Urinary bladder (tissue), 4 donors: ENCODE results near the gene TRMT61B. TPM values are rescaled to one million over a fixed set of nuclear protein-coding genes. Genes with fewer than 3 reads are reported as not detected.

ENCODE experiments used
- DNase-seq: peaks from one replicate; pipeline ENCODE4 v3.0.0-alpha.2; 2015; ENCODE audit errors: extremely low spot score
- H3K27ac ChIP-seq: one replicate; pipeline ENCODE4 v1.5.1; 2013; ENCODE audit warnings: low read depth, mild to moderate bottlenecking, moderate library complexity
- H3K36me3 ChIP-seq: one replicate; pipeline ENCODE4 v1.6.1; 2013; ENCODE audit warnings: mild to moderate bottlenecking, moderate library complexity; ENCODE audit not compliant: insufficient read depth
- H3K4me1 ChIP-seq: one replicate; pipeline ENCODE4 v1.6.1; 2013; ENCODE audit warnings: mild to moderate bottlenecking, moderate library complexity; ENCODE audit not compliant: insufficient read depth
- H3K4me3 ChIP-seq: one replicate; pipeline ENCODE4 v1.5.1; 2013; ENCODE audit warnings: low read depth, low read length
- WGBS: extraction: QIAGEN DNeasy Blood & Tissue Kit; methylation state at CpG from one replicate; pipeline ENCODE4 v1.1.7; 2013; 5-methylcytosine and 5-hydroxymethylcytosine counted together
- polyA plus RNA-seq: library from polyadenylated mRNA; stranded (reverse); fragments of 200-250 nt; gene quantifications from one replicate; pipeline ENCODE4 v1.2.3, GENCODE V29; 2013
- total RNA-seq: library from RNA; depleted of rRNA; stranded (reverse); fragments of >200 nt; gene quantifications from one replicate; pipeline ENCODE4 v1.2.3, GENCODE V29; 2014
- donor health status: healthy with polysubstance abuse.
- donor health status: healthy.

TRMT61B gene
- total and polyA plus RNA-seq, 2 donors, result 15.0 to 22.6 TPM

DNA sequence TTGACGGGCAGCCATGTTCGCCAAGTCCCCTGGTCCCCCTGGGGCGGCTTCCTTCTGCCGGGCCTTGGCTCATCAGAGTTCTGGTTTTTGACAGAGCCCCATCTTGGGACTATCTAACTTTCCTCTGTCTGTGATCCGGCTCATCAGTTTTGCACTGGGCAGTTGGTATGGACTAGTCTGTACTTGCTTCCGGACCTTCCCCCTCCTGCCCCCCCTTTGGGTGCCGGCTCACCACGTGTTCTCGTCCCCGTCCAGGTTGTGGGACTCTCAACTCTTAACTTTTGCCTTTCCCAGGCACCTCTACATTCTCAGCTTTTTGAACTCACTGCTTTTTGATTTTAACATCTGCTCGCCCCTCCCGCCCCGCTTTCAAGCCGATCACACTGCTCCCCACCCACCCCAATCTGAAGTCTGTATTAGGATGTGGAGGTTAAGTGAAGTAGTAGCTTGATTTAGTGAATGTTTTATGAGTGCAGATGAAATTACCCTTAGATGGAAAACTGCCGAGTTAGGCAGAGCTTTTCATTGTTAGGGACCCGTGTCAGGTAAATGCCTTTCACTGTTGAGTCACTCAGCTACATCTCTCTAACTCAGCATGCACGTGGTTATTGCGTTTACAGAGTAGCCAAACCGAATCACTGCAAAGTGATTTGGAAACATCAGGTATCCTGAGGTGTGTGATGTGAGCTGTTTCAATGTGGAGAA, 25.2 kb upstream of the TRMT61B start:
- peak overlapping the region; percentile 98 for H3K4me3 ChIP-seq
- no peak overlapping the region for H3K27ac ChIP-seq
- no peak for DNase-seq
- no peaks in the 10 kb centered on the region for H3K4me1 ChIP-seq
- H3K36me3 ChIP-seq, result no peaks in the 10 kb centered on the region
- 1% methylated on average over 19 of the region's 19 CpGs for WGBS

DNA sequence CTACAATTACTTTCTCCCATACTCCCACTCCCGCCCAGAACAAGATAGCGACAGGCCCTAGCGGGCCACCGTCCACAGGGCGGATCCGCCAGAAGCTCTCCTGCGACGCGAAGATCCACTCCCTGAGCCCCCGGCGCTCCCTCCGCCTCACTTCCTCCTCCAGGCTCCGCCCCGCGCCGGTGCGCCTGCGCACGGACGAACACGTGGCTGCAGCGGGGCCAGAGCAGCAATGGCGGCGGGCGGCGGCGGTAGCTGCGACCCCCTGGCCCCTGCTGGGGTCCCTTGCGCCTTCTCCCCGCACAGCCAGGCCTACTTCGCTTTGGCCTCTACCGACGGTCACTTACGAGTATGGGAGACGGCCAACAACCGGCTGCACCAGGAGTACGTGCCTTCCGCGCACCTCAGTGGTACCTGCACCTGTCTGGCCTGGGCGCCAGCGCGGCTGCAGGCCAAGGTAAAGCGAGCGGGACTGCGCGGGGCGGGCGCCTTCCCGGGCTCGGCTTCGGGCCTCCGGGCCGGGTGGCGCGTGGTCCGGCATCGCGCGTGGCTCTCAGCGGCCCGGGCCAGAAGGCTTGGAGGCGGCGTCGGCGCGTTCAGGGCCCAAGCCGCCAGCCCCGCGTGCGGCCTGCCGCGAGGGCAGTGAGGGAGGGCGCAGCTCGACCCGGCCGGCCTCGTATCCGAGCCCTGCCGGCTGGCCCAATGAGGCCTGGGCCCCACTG, 24.5 kb upstream of the TRMT61B start, which contains the start of gene WDR43:
TSS of gene WDR43 (plus strand) at position 198 of the 719 bp plus-strand sequence. CDS start at position 230, 32 bp downstream.
- Histone ChIP-seq H3K4me1 (no peaks in the 10 kb centered on the region), H3K27ac (no peak within 1 kb of the TSS), H3K4me3 (peak within 1 kb of the TSS; percentile 98), H3K36me3 (no peaks in the 10 kb centered on the region)
- WGBS, result under 1% methylated on average over 79 of the region's 79 CpGs
- peak; percentile 93 for DNase-seq

DNA sequence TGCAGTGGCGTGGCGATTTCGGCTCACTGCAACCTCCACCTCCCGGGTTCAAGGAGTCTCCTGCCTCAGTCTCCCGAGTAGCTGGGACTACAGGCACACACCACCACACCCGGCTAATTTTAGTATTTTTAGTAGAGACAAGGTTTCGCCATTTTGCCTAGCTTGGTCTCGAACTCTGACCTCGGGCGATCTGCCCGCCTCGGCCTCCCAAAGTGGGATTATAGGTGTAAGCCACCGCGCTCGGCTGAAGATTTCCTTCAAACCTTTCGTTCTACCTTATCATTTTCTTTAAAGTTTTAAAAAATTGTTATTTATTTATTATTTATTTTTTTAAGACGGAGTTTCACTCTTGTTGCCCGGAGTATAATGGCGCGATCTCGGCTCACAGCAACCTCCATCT, 23.4 kb upstream of the TRMT61B start:
- WGBS, result 94% methylated on average over 21 of the region's 21 CpGs
- H3K4me1 ChIP-seq, result no peaks in the 10 kb centered on the region
- no peak overlapping the region for H3K27ac ChIP-seq
- no peak overlapping the region for H3K4me3 ChIP-seq
- DNase-seq, result no peak
- H3K36me3 ChIP-seq, result no peaks in the 10 kb centered on the region

DNA sequence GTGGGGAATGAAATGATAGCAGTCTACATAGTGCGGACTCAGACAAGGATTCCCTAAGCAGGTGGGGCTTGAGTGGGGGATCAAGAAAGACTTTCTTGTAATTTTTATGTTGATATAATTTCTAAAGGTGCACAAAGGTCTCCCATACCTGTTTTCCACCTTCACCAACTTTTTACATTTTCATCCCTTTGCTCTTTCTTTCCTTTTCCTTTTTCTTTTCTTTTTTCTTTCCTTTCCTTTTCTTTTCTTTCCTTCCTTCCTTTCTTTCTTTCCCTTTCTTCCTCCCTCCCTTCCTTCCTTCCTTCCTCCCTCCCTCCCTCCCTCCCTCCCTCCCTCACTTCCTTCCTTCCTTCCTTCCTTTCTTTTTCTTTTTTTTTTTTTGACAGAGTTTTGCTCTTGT, 10.1 kb upstream of the TRMT61B start:
- 79% methylated on average over 1 of the region's 1 CpG for WGBS
- H3K36me3 ChIP-seq, result no peaks in the 10 kb centered on the region
- no peaks in the 10 kb centered on the region for H3K4me1 ChIP-seq
- H3K27ac ChIP-seq, result no peak overlapping the region
- H3K4me3 ChIP-seq, result no peak overlapping the region
- DNase-seq, result no peak

DNA sequence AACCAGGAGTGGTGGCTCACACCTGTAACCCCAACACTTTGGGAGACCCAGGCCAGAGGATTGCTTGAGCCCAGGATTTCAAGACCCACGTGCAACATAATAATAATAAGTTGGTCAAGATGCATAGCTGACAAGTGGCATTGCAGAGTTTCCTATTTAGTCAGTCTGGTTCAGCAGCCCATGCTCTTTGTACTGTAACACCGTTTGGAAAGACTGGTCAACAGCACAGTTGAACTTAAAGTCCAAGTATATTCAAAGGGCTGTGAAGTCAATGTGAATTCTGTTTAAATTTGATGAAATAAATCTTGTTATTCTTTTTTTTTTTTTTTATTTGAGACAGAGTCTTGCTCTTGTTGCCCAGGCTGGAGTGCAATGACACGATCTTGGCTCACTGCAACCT, 1.5 kb upstream of the TRMT61B start:
- no peaks in the 10 kb centered on the region for H3K36me3 ChIP-seq
- no peak for DNase-seq
- H3K27ac ChIP-seq, result no peak overlapping the region
- H3K4me1 ChIP-seq, result peaks cover 2% of the 10 kb centered on the region
- WGBS, result 73% methylated on average over 3 of the region's 3 CpGs
- no peak overlapping the region for H3K4me3 ChIP-seq

DNA sequence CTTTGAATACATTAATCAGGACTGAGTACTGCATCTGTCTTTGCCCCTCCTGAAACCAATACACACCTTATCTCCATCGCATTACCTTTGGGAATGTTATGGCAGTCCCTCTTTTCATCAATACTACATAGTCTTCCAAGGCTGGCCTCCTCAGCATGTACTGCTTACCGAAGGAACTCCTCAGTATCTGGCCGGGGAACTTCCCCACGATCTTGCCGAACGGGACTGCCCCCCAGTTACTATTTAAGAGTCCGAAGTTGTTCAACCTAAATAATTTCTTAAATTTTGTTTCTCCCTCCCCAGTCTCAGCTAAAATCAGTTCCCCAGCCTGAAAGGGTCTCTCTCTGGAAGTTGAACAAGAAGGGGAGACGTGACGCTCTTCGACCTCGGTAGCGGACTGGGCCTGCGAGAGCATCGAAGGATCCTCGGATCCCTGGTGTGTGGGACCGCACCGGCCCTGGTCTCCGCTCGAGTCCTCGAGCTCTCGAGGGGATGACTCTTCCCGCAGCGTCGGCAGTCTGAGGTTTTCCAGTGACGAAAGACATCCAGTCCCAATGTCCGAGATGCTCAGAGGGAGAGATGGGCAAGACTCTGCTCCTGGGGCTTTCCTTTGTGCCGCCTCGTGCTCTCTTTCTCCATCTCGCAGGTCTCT, 489 bp downstream of the TRMT61B start:
- no peaks in the 10 kb centered on the region for H3K36me3 ChIP-seq
- DNase-seq, result no peak
- H3K4me3 ChIP-seq, result peak overlapping the region; percentile 63
- H3K27ac ChIP-seq, result no peak overlapping the region
- under 1% methylated on average over 29 of the region's 29 CpGs for WGBS
- H3K4me1 ChIP-seq, result peaks cover 2% of the 10 kb centered on the region

DNA sequence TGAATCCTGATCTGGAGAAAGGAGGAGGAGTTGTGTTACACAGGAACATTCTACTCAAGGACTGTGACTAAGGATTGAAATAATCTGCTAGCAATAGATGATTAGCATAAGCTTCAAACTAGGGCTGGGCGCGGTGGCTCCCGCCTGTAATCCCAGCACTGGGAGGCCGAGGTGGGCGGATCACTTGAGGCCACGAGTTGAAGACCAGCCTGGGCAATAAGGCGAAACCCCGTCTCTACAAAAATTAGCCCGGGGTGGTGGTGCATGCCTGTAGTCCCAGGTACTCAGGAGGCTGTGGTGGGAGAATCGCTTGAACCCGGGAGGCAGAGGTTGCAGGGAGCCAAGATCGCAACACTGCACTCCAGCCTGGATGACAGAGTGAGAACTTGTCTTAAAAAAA, 1.5 kb downstream of the TRMT61B start:
- no peak overlapping the region for H3K27ac ChIP-seq
- H3K4me1 ChIP-seq, result peaks cover 2% of the 10 kb centered on the region
- no peak for DNase-seq
- H3K36me3 ChIP-seq, result no peaks in the 10 kb centered on the region
- WGBS, result 77% methylated on average over 12 of the region's 12 CpGs
- H3K4me3 ChIP-seq, result peak overlapping the region; percentile 7

DNA sequence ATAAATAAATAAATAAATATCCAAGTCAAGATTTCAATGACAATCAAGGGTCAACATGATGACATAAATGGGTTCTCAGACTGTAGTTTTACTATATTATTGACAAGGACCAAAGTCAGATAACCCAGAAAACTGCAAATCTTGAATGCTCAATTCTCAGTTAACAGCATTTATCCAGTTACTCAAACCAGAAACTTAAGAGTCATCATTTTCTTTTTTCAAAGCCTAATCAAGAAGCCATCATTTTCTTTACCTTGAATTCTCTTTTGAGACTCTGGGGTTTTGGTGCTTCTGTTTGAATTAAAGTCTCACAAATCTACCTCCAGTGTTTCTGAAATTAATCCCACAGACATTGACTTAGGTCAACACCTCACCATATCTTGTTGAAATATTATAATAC, 14.1 kb downstream of the TRMT61B start:
- no peaks in the 10 kb centered on the region for H3K36me3 ChIP-seq
- no peaks in the 10 kb centered on the region for H3K4me1 ChIP-seq
- no peak overlapping the region for H3K27ac ChIP-seq
- DNase-seq, result no peak
- H3K4me3 ChIP-seq, result no peak overlapping the region

DNA sequence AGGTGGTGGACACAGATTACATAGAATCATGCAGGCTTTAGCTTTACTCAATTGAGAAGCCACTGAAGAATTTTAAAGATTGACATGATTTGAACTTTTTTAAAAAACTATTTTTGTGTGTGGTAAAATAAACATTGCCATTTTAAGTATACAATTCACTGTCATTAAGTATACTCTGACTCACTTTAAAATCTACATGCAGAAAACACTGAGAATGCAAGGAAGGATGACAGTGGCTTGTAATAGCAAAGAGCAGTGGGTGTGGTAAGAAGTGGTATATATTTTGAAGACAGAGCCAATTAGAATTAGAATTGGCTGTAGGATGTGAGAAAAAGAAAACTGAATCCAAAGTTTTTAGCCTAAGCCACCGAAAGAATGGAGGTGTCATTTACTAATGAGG, 14.9 kb downstream of the TRMT61B start:
- 94% methylated on average over 1 of the region's 1 CpG for WGBS
- Histone ChIP-seq H3K4me3 (no peak overlapping the region), H3K36me3 (no peaks in the 10 kb centered on the region), H3K4me1 (no peaks in the 10 kb centered on the region), H3K27ac (no peak overlapping the region)
- no peak for DNase-seq

DNA sequence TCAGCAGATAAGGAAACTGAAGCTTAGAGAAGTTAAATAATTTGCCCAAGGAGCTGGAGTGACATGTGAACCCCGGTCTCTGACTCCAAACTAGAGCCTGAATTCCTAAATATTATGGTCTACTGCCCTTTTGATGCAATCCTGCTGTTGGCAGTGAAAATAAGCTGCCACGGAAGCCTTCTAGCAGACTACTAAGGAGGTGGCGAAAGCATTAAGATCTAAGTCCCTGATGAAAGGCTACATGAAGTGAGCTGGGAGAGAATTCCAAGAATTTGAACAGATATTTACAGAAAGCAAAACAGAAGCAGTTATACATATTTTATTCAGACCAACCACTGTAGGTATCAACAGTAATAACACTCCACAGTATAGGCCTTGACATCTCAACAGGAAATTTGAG, 28.1 kb downstream of the TRMT61B start:
- H3K4me1 ChIP-seq, result no peaks in the 10 kb centered on the region
- 51% methylated on average over 3 of the region's 3 CpGs for WGBS
- no peak for DNase-seq

DNA sequence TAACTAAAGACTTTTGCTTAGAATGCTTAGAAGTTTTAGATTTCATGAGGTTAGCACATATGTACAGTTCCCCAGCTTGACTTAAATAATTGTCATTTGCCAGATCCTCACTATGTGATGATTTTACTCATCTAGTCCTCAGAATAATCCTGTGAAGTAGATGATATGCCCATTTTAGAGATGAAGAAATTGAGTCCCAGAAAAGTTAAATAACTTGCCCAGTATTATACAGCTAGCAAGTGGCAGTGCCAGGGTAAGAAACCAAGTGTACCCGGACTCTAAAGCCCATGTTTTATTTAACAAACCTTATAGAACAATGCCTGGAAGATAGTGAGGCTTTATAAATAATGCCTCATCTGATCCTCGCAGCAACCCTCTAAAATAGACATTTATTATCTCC, 31.1 kb downstream of the TRMT61B start:
- Histone ChIP-seq H3K27ac (no peak overlapping the region), H3K4me3 (no peak overlapping the region), H3K36me3 (no peaks in the 10 kb centered on the region), H3K4me1 (no peaks in the 10 kb centered on the region)
- DNase-seq, result no peak
- 90% methylated on average over 2 of the region's 2 CpGs for WGBS

More for the DNA sequence above, 28.1 kb downstream of the TRMT61B start:
- Histone ChIP-seq H3K36me3 (no peaks in the 10 kb centered on the region), H3K4me3 (no peak overlapping the region), H3K27ac (no peak overlapping the region)

DNA sequence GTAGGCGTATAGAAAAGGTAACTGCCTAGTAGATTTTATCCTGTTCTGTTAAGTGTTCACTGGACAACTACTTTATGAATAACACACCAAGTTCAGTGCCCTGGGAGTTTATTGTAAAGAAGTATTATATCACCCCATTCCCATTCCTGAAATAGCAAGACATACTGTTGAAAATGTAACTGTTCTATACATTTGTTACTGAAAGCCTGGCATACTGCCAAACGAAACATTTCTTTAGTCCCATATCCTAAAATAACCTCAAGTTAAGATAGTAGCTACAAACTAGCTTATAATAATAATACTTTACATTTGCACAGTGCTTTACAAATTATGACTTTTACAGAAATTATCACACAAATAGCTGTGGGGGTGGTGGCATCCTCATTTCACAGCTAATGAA, 34.3 kb downstream of the TRMT61B start:
- WGBS, result 38% methylated on average over 2 of the region's 2 CpGs
- Histone ChIP-seq H3K4me1 (no peaks in the 10 kb centered on the region), H3K4me3 (no peak overlapping the region), H3K36me3 (no peaks in the 10 kb centered on the region), H3K27ac (no peak overlapping the region)
- DNase-seq, result no peak

DNA sequence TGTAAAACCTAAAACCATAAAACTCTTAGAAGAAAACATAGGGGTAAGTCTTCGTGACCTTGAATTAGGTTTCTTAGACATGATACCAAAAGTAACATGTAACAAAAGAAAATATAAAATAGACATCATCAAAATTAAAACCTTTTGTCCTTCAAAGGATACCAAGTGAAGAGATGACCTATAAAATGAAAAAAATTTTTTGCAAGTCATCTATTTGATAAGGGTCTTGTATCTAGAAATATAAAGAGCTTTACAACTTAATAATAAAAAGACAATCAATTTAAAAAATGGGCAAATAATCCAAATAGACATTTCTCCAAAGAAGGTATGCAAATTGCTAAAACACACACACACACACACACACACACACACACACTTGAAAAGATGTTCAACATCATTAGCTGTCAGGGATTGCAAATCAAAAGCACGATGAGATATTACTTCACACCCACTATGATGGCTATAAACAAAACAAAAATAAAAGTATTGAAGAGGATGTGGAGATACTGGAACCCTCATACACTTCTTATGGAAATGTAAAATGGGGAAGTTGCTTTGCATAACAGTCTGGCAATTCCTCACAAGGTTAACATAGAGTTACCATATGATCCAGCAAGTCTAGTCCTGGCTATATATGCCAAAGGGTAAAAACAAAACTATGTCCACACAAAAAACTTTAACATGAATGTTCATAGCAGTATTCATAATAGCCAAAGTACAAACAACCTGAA, 36.2 kb downstream of the TRMT61B start:
- WGBS, result 92% methylated on average over 2 of the region's 2 CpGs
- no peaks in the 10 kb centered on the region for H3K4me1 ChIP-seq
- no peak for DNase-seq
- no peak overlapping the region for H3K4me3 ChIP-seq
- no peak overlapping the region for H3K27ac ChIP-seq
- H3K36me3 ChIP-seq, result no peaks in the 10 kb centered on the region
